Mesothelial cell of epicardium (in vitro differentiated cells): ENCODE results near the gene ZNF444. TPM values are rescaled to one million over a fixed set of nuclear protein-coding genes. Genes with fewer than 3 reads are reported as not detected.

Experiments used
- DNase-seq, 2 experiments: peaks; one replicate each; pipeline ENCODE4 v3.0.0; 2021; ENCODE audit warnings: low spot score in 2 of 2; ENCODE audit not compliant: unreplicated experiment in 2 of 2
- H3K27ac Mint-ChIP-seq: 2 replicates; pipeline ENCODE4 v1.8.0; 2021; ENCODE audit warnings: mixed read lengths
- H3K27me3 Mint-ChIP-seq: 2 replicates; pipeline ENCODE4 v1.8.0; 2021; ENCODE audit warnings: low read depth, mixed read lengths
- H3K36me3 Mint-ChIP-seq: 2 replicates; pipeline ENCODE4 v1.8.0; 2021; ENCODE audit warnings: mixed read lengths
- H3K4me1 Mint-ChIP-seq: 2 replicates; pipeline ENCODE4 v1.8.0; 2021; ENCODE audit warnings: mixed read lengths
- H3K4me3 Mint-ChIP-seq: 2 replicates; pipeline ENCODE4 v1.8.0; 2021; ENCODE audit warnings: mild to moderate bottlenecking, moderate library complexity, mixed read lengths
- H3K9me3 Mint-ChIP-seq: 2 replicates; pipeline ENCODE4 v1.8.0; 2021; ENCODE audit warnings: mixed read lengths
- total RNA-seq: library from RNA; stranded (reverse); gene quantifications from 3 replicates; pipeline ENCODE4 v1.2.1, GENCODE V29; 2021
- TF ChIP-seq, protein P1 (sequence below): fragments of 200-600 bp; sonication (generic); IDR thresholded peaks from one replicate; pipeline ENCODE4 v1.5.0; 2021; ENCODE audit warnings: antibody characterized with exemption; ENCODE audit not compliant: unreplicated experiment

The ZNF444 gene
- total RNA-seq, 1 donor from 2014 or later, result 63.6 TPM

DNA sequence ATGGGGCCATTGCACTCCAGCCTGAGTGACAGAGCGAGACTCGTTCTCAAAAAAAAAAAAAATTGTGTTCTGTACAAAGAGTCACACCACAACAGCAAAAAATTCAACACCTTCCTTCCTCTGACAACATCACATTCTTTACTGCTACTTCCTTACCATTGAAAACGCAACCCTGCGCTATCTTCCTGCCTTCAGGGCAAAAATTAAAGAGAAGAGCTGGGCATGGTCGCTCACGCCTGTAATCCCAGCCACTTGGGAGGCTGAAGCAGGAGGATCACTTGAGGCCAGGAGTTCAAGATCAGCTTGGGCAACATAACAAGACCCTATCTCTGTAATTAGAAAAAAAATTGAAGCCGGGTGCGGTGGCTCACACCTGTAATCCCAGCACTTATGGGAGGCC, 9.4 kb upstream of the ZNF444 start:
- TF ChIP-seq, protein P1, sequence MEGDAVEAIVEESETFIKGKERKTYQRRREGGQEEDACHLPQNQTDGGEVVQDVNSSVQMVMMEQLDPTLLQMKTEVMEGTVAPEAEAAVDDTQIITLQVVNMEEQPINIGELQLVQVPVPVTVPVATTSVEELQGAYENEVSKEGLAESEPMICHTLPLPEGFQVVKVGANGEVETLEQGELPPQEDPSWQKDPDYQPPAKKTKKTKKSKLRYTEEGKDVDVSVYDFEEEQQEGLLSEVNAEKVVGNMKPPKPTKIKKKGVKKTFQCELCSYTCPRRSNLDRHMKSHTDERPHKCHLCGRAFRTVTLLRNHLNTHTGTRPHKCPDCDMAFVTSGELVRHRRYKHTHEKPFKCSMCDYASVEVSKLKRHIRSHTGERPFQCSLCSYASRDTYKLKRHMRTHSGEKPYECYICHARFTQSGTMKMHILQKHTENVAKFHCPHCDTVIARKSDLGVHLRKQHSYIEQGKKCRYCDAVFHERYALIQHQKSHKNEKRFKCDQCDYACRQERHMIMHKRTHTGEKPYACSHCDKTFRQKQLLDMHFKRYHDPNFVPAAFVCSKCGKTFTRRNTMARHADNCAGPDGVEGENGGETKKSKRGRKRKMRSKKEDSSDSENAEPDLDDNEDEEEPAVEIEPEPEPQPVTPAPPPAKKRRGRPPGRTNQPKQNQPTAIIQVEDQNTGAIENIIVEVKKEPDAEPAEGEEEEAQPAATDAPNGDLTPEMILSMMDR, result no peak
- Mint-ChIP-seq H3K4me1 (peaks cover 22% of the 10 kb centered on the region), H3K9me3 (no peaks in the 10 kb centered on the region), H3K27me3 (no peaks in the 10 kb centered on the region), H3K27ac (peak overlapping the region; percentile 97), H3K36me3 (no peaks in the 10 kb centered on the region), H3K4me3 (no peak overlapping the region)
- DNase-seq, result no peak

DNA sequence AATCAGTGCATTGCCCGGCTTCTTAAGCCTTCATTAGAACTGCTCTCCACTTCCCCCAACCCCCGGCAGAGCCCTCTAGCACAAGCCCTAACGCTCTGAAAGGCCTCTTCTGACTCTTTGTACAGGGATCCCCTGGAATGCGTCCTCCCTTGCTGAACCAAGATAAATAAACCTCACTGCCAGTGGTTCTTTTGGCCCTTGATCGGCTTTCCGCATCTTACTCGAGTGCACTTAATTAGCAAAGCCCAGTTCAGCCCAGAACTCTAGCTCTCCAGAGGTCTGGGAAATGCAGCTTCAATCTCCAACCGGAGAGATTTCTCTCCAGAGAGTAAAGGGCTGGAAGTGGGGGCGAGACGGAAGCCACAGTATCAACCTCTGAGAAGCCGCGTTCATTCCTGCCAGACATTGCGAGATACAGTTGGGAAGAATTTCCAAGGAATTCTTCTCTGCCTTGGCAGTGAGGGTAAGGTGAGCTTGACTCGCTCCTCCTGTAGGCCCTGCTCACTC, 8.7 kb upstream of the ZNF444 start:
- no peaks in the 10 kb centered on the region for H3K9me3 Mint-ChIP-seq
- peaks cover 22% of the 10 kb centered on the region for H3K4me1 Mint-ChIP-seq
- DNase-seq, result no peak
- peak overlapping the region; percentile 97 for H3K27ac Mint-ChIP-seq
- TF ChIP-seq, protein P1, result no peak
- no peaks in the 10 kb centered on the region for H3K27me3 Mint-ChIP-seq
- H3K36me3 Mint-ChIP-seq, result no peaks in the 10 kb centered on the region
- H3K4me3 Mint-ChIP-seq, result peak overlapping the region; percentile 44

DNA sequence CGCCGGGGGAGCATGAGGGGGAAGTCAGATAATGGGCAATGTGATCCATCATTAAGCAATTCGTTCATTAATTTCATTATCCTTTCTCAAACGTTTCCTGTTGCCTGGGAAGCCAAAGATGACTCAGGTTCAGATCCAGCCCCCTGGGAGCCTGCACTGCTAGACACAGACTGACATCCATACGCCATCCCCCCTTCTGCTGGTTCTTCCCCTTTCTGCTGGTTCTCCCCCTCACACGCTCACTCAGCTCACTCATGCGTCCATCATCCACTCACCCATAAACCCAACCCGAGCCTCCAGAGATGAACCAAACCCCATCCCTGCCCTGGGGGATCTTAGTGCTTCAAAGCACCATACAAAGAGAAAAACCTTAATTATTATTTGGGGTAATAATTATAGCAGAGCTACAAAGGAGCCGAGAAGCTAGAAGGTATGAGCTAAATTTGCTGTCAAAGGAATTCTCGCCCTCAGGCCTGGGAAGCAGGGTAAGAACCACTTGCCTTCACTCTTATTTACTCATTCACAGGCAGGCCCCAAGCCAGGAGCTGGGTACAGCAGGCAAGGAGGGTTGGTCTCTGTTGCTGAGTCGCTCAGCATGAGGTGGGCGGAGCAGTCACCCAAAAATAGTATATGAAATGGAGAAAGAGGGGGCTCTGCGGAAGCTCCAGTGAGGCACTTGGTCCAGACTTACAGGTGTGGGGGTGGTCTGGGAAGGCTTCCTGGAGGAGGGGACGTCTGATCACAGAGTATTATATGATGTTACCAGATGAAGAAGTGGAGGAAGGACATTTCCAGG, 7.0 kb upstream of the ZNF444 start:
- Mint-ChIP-seq H3K27ac (peak overlapping the region; percentile 80), H3K4me3 (peak overlapping the region; percentile 18), H3K27me3 (no peaks in the 10 kb centered on the region), H3K4me1 (peaks cover 22% of the 10 kb centered on the region), H3K36me3 (no peaks in the 10 kb centered on the region), H3K9me3 (no peaks in the 10 kb centered on the region)
- TF ChIP-seq, protein P1, result no peak
- DNase-seq, result no peak

DNA sequence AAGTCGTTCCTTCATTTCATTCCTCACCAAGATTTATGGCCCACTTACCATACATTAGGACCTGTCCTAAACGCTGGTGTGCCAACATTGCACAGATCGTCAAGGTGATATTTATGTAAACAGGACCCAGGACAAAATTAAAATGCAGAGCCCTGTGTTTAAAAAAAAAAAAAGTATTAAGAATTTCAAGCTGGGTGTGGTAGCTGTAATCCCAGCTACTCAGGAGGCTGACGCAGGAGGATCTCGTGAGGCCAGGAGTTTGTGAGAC, 6.5 kb upstream of the ZNF444 start:
- no peak overlapping the region for H3K4me3 Mint-ChIP-seq
- DNase-seq, result no peak
- H3K9me3 Mint-ChIP-seq, result no peaks in the 10 kb centered on the region
- H3K4me1 Mint-ChIP-seq, result peaks cover 23% of the 10 kb centered on the region
- no peaks in the 10 kb centered on the region for H3K27me3 Mint-ChIP-seq
- peak overlapping the region; percentile 80 for H3K27ac Mint-ChIP-seq
- TF ChIP-seq, protein P1, result no peak
- H3K36me3 Mint-ChIP-seq, result no peaks in the 10 kb centered on the region

DNA sequence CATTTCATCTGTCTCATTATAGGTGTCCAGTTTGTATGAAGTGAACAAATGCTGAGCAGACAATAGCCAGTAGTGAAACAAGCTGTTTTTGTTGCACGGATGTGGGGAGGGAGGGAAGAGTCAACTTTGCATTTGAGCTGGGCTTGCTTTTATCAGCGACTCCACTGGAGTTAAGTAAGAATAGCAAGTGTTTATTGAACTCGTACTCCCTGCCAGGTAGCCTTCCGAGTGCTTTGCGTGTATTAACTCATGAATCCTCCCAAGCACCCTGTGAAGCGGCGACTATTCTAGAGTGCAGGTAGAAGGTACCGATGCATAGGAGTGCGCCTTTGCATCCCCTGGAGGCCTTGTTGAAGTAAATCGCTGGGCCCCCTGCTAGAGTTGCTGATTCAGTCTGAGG, 4.7 kb upstream of the ZNF444 start:
- peaks cover 34% of the 10 kb centered on the region for H3K4me1 Mint-ChIP-seq
- H3K36me3 Mint-ChIP-seq, result no peaks in the 10 kb centered on the region
- TF ChIP-seq, protein P1, result no peak
- DNase-seq, result no peak
- H3K9me3 Mint-ChIP-seq, result no peaks in the 10 kb centered on the region
- H3K27me3 Mint-ChIP-seq, result no peaks in the 10 kb centered on the region
- H3K4me3 Mint-ChIP-seq, result no peak overlapping the region
- H3K27ac Mint-ChIP-seq, result peak overlapping the region; percentile 75
